GM19351 (cell line): ENCODE data around the gene OR6C65.
"Not testable (repeated sequence)": the region's sequence is repeated elsewhere in the genome, so short reads cannot be mapped to it uniquely, and the experiment has no call there.

Experiments used
- ATAC-seq: cut with Tn5 transposase; IDR thresholded peaks from one replicate; pipeline ENCODE4 v1.9.1; 2021; ENCODE audit warnings: mild to moderate bottlenecking, moderate library complexity; ENCODE audit not compliant: unreplicated experiment

Gene OR6C65

GRCh38 chr12:55400229-55400628 lies at the start of gene OR6C65:
OR6C65 (plus strand) TSS chr12:55400529; CDS start chr12:55400529, 0 bp downstream.
- ATAC-seq = no peak

- not testable (repeated sequence) for ATAC-seq
These were observed 45.0 kb upstream of the OR6C65 start for GRCh38 chr12:55355338-55355737.

GRCh38 chr12:55362675-55363074 lies 37.7 kb upstream of the OR6C65 start, which contains the start of gene OR6C75:
OR6C75 (plus strand) TSS chr12:55362975; CDS start chr12:55365111, 2,136 bp downstream.
- no peak for ATAC-seq

DNA sequence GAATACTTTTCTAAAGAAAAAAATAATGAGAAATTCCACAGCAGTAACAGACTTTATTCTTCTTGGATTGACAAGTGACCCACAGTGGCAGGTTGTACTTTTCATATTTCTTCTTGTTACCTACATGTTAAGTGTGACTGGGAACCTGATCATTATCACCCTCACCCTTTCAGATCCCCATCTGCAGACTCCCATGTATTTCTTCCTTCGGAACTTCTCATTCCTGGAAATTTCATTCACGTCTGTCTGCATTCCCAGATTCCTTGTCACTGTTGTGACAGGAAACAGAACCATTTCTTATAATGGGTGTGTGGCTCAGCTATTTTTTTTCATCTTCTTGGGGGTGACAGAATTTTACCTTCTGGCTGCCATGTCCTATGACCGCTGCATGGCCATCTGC lies 35.2 kb upstream of the OR6C65 start:
- no peak for ATAC-seq

GRCh38 chr12:55372521-55372920 lies 27.8 kb upstream of the OR6C65 start:
- no peak for ATAC-seq

DNA sequence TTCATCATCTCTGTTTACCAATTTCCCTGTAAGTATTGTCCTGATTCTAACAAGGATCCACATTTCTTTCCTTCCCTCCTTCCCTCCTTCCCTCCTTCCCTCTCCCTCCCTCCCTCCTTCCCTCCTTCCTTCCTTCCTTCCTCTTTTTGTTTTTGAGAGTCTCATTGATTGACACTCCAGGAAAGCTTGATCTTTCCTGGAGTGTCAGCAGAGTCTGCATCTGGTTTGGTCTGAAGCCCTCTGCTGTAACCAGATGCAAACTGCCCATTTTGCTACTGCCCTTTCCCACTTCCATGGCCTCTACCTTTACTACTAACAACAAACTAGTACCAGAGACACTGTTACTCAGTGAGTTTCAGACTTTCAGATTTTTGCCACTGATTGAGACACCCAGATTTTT lies 14.4 kb upstream of the OR6C65 start:
- ATAC-seq = no peak

GRCh38 chr12:55392032-55392795 lies 8.1 kb upstream of the OR6C65 start:
- no peak for ATAC-seq

DNA sequence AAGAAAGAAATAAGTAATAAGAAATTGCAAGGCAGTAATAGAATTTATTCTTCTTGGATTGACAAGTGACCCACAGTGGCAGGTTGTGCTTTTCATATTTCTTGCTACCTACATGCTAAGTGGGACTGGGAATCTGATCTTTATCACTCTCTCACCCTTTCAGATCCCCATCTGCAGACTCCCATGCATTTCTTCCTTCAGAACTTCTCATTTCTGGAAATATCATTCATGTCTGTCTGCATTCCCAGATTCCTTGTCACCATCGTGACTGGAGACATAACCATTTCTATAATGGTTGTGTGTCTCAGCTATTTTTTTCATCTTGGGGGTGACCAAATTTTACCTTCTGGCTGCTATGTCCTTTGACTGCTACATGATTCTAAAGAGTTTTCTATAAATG lies 4.0 kb upstream of the OR6C65 start:
- no peak for ATAC-seq

GRCh38 chr12:55407866-55408265 lies 7.5 kb downstream of the OR6C65 start:
- ATAC-seq = no peak

DNA sequence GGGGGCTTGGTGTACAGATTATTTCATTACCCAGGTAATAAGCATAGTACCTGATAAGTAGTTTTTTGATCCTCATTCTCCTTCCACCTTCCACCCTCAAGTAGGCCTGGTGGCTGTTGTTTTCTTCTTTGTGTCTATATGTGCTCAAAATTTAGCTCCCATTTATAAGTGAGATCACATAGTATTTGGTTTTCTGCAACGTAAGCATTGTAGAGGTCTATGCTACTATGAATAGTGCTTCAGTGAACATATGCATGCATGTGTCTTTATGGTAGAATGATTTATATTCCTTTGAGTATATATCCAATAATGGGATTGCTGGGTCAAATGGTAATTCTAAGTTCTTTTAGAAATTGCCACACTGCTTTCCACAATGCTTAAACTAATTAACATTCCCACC lies 8.8 kb downstream of the OR6C65 start:
- not testable (repeated sequence) for ATAC-seq

DNA sequence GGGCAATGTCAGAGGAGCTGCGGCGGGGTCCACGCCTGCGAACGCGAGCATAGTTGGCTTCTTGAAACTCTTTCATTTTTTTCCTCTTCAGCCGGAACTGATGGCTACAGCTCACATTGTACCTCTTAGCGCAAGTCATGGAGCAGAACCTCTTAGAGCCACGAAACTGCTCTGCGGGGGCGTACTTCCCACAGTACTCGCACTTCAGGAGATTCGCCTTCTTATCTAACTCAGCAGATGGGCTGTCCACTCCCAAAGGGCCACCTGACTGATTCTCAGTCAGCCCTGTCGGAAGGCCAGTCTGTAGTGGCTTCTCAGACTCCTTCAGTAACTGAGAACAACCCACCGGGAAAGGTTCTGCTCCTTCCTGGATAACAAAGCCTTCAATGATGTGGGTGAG lies 11.8 kb downstream of the OR6C65 start:
- ATAC-seq = not testable (repeated sequence)

- ATAC-seq = not testable (repeated sequence)
These were observed 13.4 kb downstream of the OR6C65 start for GRCh38 chr12:55413498-55414388.

GRCh38 chr12:55414396-55414823 lies 14.1 kb downstream of the OR6C65 start:
- ATAC-seq = not testable (repeated sequence)

- not testable (repeated sequence) for ATAC-seq
These were observed 14.6 kb downstream of the OR6C65 start for GRCh38 chr12:55414889-55415288.

GRCh38 chr12:55416961-55417360 lies 16.6 kb downstream of the OR6C65 start:
- ATAC-seq = no peak

- ATAC-seq = no peak
These were observed 20.1 kb downstream of the OR6C65 start for GRCh38 chr12:55420307-55420962.

GRCh38 chr12:55425954-55426353 lies 25.6 kb downstream of the OR6C65 start, which contains the start of gene OR6C76:
OR6C76 (plus strand) TSS chr12:55426254; CDS start chr12:55426254, 0 bp downstream.
- ATAC-seq = no peak

- no peak for ATAC-seq
These were observed 28.3 kb downstream of the OR6C65 start for GRCh38 chr12:55428331-55429243.

DNA sequence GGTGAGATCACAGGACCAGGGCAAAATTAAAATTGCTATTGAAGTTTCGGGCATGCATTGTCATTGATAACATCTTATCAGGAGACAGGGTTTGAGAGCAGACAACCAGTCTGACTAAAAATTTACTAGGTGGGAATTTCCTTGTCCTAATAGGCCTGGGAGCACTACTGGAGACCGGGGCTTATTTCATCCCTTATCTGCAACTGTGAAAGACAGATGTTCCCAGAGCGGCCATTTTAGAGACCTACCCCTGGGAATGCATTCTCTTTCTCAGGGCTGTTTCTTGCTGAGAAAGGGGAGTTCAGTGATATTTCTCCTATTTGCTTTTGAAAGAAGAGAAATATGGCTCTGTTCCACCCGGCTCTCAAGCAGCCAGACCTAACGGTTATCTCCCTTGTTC lies 40.9 kb downstream of the OR6C65 start:
- ATAC-seq = not testable (repeated sequence)

- ATAC-seq = no peak
These were observed 43.4 kb downstream of the OR6C65 start, which contains the start of gene OR6C2 for GRCh38 chr12:55443776-55444175. OR6C2 (plus strand) TSS chr12:55444076; CDS start chr12:55452214, 8,138 bp downstream.
